NB4 (cell line): ENCODE results near the gene AGPAT2.

ENCODE experiments used
- CTCF ChIP-seq: IDR thresholded peaks from one replicate; pipeline ENCODE4 v1.5.1; 2012; ENCODE audit warnings: low read depth, low read length
- MYC ChIP-seq: IDR thresholded peaks from 2 replicates; pipeline ENCODE4 v1.6.1; 2011; ENCODE audit warnings: low read depth, low read length

GRCh38 chr9:136675477-136676296 lies 11.6 kb downstream of the AGPAT2 start:
- TF ChIP-seq CTCF (no peak), MYC (no peak)
